Lung (tissue), 12 donors: ENCODE measurements around the gene SSH2. TPM values are rescaled to one million over a fixed set of nuclear protein-coding genes. Genes with fewer than 3 reads are reported as not detected.

Source experiments
- ATAC-seq: fragments of 200-7000 bp; cut with Tn5 transposase; one replicate; pipeline ENCODE4 v1.9.1; 2020; ENCODE audit warnings: moderate number of reproducible peaks; ENCODE audit not compliant: insufficient read depth, low FRiP score
- DNase-seq, 3 donors: peaks; one replicate each; pipeline ENCODE4 v3.0.0-alpha.2; 2013 to 2017
- H3K27ac ChIP-seq, 2 donors: one replicate each; pipeline ENCODE4 v1.5.1; 2013; ENCODE audit warnings: mild to moderate bottlenecking in 2 of 2, moderate library complexity in 2 of 2, control low read depth in 1 of 2, inconsistent platforms in 1 of 2, low read depth in 1 of 2, low read length in 1 of 2
- H3K27me3 ChIP-seq, 3 donors: one replicate each; pipeline ENCODE4 v1.5.1; 2013; ENCODE audit warnings: low read length in 2 of 3; ENCODE audit not compliant: control insufficient read depth in 3 of 3, insufficient read depth in 3 of 3
- H3K36me3 ChIP-seq, 4 donors: one replicate each; pipeline ENCODE4 v1.5.1; 2013; ENCODE audit warnings: low read length in 4 of 4, mild to moderate bottlenecking in 1 of 4, moderate library complexity in 1 of 4; ENCODE audit not compliant: control insufficient read depth in 4 of 4, insufficient read depth in 4 of 4
- H3K4me1 ChIP-seq, 5 donors: one replicate each; pipeline ENCODE4 v1.5.1; 2013; ENCODE audit warnings: low read length in 5 of 5, mild to moderate bottlenecking in 2 of 5, moderate library complexity in 1 of 5; ENCODE audit not compliant: control insufficient read depth in 5 of 5, insufficient read depth in 5 of 5
- H3K4me3 ChIP-seq: one replicate; pipeline ENCODE4 v1.5.1; 2013; ENCODE audit warnings: mild to moderate bottlenecking, control low read depth, moderate library complexity
- H3K9ac ChIP-seq, 2 donors: one replicate each; pipeline ENCODE4 v1.5.1; 2013; ENCODE audit warnings: low read length in 2 of 2, control low read depth in 1 of 2; ENCODE audit not compliant: insufficient read depth in 1 of 2
- H3K9me3 ChIP-seq, 4 donors: one replicate each; pipeline ENCODE4 v1.5.1; 2013; ENCODE audit warnings: low read length in 3 of 4, mild to moderate bottlenecking in 1 of 4, moderate library complexity in 1 of 4; ENCODE audit not compliant: control insufficient read depth in 4 of 4, insufficient read depth in 3 of 4
- WGBS, 2 donors: extraction: QIAGEN DNeasy Blood & Tissue Kit; methylation state at CpG; one replicate each; pipeline ENCODE4 v1.1.7; 2013; 5-methylcytosine and 5-hydroxymethylcytosine counted together
- polyA plus RNA-seq, 2 donors: library from polyadenylated mRNA; stranded (reverse); fragments of 200-250 nt; gene quantifications; one replicate each; pipeline ENCODE4 v1.2.1, GENCODE V29; 2013
- total RNA-seq, 2 donors: library from RNA; depleted of rRNA in 1 of 2; stranded (reverse); fragments of >200 nt in 1 of 2; gene quantifications; one replicate each; pipeline ENCODE4 v1.2.1, GENCODE V29; 2014 to 2021
- TF ChIP-seq, protein P1 (sequence below): IDR thresholded peaks from 2 replicates; pipeline ENCODE4 v1.5.1; 2012; ENCODE audit warnings: mild to moderate bottlenecking; ENCODE audit errors: control extremely low read depth, extremely low read depth
- donor health status: control.
- donor health status: control.
- donor health status: Bipolar disorder and iron deficiency.
- donor health status: healthy.
- donor health status: DM: yes; HTN: yes; CAD: no.

SSH2 gene
- total and polyA plus RNA-seq, 4 donors = 23.4 to 69.4 (median 41.1) TPM

DNA sequence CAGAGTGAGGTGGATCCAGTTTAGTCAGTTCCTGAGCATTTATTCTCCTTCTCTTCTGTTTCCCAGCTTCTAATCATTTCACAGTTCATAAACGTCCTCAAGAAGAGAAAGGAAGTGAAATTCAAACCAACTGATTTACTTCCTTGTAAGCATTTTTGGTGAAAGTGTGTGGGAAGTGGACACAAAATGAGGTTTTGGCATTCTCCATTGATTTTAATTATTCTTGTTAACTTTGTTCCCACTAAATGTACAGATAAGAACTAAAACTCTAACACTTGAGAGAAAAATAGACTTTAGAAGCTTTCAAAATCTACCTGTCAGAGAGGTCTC is 264.6 kb downstream of the SSH2 start:
- Histone ChIP-seq H3K4me1 (peaks cover 0 to 6% (median 0%) of the 10 kb centered on the region in 5 donors), H3K27ac (peak overlapping the region in 1 of 2 donors; percentile 81), H3K9me3 (peaks cover 0 to 3% (median 0%) of the 10 kb centered on the region in 4 donors), H3K36me3 (peaks cover 5 to 19% (median 7%) of the 10 kb centered on the region in 4 donors), H3K4me3 (no peak overlapping the region), H3K9ac (no peak overlapping the region), H3K27me3 (no peaks in the 10 kb centered on the region)
- no peak for DNase-seq
- WGBS, 2 donors = 0 to 3% methylated on average over 1 of the region's 1 CpG
- ATAC-seq = no peak
- TF ChIP-seq, protein P1, sequence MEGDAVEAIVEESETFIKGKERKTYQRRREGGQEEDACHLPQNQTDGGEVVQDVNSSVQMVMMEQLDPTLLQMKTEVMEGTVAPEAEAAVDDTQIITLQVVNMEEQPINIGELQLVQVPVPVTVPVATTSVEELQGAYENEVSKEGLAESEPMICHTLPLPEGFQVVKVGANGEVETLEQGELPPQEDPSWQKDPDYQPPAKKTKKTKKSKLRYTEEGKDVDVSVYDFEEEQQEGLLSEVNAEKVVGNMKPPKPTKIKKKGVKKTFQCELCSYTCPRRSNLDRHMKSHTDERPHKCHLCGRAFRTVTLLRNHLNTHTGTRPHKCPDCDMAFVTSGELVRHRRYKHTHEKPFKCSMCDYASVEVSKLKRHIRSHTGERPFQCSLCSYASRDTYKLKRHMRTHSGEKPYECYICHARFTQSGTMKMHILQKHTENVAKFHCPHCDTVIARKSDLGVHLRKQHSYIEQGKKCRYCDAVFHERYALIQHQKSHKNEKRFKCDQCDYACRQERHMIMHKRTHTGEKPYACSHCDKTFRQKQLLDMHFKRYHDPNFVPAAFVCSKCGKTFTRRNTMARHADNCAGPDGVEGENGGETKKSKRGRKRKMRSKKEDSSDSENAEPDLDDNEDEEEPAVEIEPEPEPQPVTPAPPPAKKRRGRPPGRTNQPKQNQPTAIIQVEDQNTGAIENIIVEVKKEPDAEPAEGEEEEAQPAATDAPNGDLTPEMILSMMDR = no peak

DNA sequence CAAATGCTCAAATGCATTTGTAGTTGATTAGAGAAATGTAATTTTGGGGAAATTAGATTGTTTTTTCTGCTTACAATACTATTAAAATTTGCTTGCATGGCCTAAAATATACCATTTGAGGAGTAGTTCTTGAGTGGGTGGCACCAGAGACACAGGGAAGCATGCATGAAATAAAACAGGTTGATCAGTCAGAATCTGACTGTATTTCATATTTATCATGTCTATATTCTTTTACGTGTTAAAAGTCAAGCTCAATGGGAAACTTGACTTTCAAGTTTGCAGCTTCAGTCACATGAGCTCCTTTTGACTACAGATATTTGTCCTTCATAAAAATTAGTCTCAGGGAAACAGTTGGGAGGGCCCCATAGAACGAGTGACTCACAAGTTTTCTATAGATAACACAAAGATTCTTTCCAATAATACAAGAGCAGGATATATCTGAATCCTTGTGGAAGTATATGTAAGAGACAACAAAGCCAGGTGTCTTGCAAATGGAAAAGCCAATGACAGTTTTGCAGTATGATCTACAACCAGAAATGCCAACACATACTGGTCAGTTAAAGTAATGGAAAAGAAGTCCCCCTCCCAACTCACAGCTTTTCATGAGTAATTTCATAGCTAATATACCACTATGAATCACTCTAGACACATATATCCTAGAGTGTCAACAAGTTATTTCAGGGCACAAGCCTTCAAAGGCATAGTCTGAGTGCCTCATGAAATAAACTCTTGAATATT is 265.1 kb downstream of the SSH2 start:
- Histone ChIP-seq H3K27me3 (no peaks in the 10 kb centered on the region), H3K27ac (peak overlapping the region in 1 of 2 donors; percentile 81), H3K36me3 (peaks cover 5 to 19% (median 7%) of the 10 kb centered on the region in 4 donors), H3K4me3 (no peak overlapping the region), H3K4me1 (peaks cover 0 to 6% (median 0%) of the 10 kb centered on the region in 5 donors), H3K9ac (no peak overlapping the region), H3K9me3 (peaks cover 0 to 3% (median 0%) of the 10 kb centered on the region in 4 donors)
- TF ChIP-seq, protein P1 = no peak
- ATAC-seq = no peak
- WGBS, 2 donors = 66 to 81% methylated on average over 2 of the region's 2 CpGs
- no peak for DNase-seq

GRCh38 chr17:29663155-29663554 is 266.9 kb downstream of the SSH2 start:
- H3K4me3 ChIP-seq = no peak overlapping the region
- H3K27me3 ChIP-seq = no peaks in the 10 kb centered on the region
- H3K36me3 ChIP-seq = peaks cover 5 to 19% (median 7%) of the 10 kb centered on the region in 4 donors
- ATAC-seq = no peak
- TF ChIP-seq, protein P1 = no peak
- 19 to 20% methylated on average over 1 of the region's 1 CpG for WGBS, 2 donors
- peaks cover 0 to 3% (median 0%) of the 10 kb centered on the region in 4 donors for H3K9me3 ChIP-seq
- peaks cover 0 to 6% (median 0%) of the 10 kb centered on the region in 5 donors for H3K4me1 ChIP-seq
- no peak overlapping the region for H3K9ac ChIP-seq
- H3K27ac ChIP-seq = peak overlapping the region in 1 of 2 donors; percentile 0
- no peak for DNase-seq
